Activated naive CD4-positive, alpha-beta T cell (primary cell): ENCODE measurements around the gene HSP90AB1.

Experiments
- DNase-seq, 4 experiments: peaks; one replicate each; lab custom pipeline; 2025; lab: John Stamatoyannopoulos, UW

The HSP90AB1 gene

DNA sequence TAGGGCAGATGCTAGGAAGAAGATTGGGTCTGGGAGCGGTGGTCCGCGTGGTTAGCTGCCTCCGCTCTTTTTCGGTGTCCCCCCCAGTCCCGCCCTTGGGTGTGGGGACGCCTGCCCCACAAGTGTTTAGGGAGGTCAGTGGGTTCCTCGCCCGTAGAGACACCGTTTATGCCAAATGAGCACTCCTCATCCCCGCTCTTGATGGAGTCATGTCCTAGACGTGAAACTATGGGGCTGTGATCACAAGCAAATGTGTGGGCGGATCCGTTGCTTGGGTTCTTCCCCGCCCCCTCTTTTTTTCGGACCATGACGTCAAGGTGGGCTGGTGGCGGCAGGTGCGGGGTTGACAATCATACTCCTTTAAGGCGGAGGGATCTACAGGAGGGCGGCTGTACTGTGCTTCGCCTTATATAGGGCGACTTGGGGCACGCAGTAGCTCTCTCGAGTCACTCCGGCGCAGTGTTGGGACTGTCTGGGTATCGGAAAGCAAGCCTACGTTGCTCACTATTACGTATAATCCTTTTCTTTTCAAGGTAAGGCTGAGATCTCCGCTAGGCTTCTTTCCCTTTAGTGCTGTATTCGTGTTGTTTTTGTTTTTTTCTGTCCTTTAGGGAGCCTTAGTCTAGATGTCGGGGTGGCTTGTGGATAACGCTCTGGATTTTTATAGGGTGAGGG, at the start of gene HSP90AB1:
TSS of gene HSP90AB1 (plus strand) at position 439 of the 675 bp plus-strand sequence. CDS start 1,529 bp downstream, outside the sequence.
- DNase-seq = peak; percentile 87 to 91 (median 89)

DNA sequence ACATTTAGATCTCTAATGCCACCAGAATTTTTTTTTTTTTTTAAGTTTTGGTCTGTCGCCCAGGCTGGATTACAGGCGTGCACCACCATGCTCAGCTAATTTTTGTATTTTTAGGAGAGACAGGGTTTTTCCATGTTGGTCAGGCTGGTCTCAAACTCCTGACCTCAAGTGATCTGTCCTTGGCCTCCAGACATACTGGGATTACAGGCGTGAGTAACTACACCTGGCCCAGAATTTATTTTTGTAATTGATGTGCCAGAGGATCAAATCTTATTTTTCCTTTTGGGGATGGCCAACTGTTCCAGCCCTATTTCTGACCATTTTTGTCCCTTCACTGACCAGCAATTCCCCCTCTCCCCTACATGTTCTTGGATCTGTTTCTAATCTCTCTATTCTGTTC, 48.2 kb upstream of the HSP90AB1 start:
- DNase-seq = no peak

DNA sequence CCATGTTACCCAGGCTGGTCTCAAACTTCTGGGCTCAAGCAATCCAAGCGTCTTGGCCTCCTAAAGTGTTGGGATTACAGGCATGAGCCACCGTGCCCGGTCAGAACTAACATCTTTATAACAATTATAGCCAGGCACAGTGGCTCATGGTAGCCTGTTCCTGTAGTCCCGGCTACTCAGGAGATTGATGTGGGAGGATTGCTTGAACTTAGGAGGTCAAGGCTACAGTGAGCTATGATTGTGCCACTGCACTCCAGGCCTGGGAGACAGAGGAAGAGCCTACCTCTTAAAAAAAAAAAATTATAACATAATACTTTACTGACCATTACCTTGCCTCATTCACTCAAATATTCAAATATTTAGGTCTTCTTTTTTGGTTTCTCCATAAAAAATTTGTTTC, 47.0 kb upstream of the HSP90AB1 start:
- no peak for DNase-seq

DNA sequence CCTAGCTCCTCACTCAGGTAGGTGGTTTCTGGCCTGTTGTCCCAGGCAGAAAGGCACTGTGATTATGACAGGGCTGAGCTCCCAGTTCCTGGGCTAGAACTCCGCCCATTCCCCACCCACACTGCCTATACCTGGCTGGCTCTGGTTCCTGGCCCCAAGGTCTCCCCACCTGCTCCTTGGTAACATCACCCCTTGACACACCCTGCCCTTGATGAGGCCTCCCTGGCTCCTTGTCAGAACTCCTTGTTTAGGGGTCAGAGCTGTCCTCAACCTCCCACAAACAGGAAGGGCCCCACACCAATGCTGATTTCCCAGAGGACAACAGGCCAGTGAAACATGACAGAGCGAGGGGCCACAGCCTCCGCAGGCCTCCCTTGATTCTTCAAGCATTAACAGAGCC, 45.7 kb upstream of the HSP90AB1 start:
- no peak for DNase-seq

DNA sequence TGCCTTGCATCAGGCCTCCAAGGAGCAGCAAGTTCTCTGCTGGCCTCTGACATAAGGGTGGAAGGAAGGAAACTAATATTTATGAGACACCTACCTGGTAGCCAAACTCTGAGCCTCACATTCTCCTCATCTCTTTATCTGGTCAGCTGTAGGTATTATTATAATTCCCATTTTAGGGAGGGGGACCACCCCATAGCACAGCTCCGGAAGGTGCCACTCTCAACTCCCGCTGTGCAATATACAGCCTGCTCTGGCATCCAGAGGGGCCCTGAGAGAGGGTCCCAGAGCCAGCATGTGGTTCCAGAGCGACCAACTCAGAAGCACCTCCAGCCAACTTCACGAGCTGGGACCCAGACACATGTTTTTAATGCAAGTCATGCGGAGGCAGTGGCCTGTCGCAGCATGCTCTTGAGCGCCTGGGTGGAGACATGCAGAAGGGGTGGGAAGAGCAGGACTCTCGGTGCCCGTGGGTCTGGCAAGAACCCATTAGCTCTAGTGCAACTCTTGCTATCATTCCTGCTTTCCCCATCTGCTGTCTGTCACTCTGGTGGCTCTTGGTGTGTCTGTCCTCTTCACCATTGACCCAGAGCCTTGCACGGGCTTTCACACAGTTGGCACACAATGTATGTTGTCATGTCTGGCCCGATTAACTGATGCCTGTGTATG, 45.1 kb upstream of the HSP90AB1 start:
- no peak for DNase-seq

DNA sequence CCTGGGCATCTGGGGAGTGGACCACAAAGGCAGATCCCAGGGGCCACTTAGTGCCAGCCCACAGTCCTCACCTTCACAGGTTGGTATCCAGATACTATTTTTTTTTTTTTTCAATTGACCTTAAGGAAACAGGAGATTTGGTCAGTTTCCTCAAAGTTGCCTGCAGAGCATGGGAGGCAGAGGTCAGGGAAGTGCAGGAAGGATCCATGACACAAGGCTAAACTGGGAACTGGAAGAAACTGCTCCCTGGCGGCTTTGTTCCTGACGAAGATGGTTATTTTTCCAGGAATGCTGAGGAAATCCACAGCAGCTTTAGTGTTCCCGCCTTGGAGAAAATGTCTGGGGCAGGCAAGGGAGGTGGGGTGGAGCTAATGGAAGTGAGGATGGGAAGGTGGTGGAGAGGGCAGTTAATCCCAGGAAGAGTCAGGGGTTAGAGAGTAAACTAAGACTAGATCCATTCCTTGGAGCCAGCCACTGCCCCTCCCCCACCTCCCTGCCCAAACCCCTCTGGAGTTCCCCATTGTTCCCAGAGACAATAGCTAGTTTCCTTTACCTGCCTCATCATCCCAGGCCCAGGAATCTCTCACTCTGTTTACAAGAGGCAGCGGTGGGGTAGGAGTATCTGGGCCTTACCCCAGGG, 44.4 kb upstream of the HSP90AB1 start:
- DNase-seq = no peak

DNA sequence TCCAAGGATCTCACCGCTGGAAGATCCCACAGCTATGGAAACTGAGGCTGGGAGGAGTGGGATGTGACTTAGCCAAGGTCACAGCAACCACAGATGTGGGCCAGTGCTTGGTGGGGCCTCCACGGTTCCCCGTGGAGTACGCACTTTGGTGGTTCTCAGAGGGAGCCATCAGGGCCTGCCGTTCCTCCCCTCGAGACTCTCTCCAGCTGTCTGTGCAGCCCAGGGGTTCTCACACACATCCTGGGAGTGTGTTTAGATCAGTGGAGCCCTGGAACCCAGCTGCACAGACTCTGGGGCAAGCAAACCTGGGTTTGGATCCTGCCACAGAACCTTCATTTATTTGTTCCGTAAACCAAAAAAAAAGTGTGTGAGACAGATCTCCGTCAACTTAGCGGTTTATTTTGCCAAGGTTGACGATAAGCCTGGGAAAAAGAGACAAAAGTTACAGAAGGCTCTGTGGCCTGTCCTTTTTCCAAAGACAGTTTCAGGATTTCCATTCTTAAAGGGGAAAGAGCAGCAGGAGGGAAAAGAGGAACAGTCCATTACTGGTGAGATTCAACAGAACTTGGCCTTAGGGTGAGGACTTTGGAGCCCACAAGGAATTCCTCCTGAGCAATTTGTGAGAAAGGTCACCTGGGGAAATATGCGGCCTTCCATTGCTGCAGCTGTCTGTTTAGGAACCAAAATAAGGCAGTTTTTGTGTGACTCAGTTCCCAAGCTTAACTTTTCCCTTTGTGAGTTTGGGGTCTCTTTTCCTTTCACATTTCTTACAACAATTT, 43.7 kb upstream of the HSP90AB1 start:
- no peak for DNase-seq

DNA sequence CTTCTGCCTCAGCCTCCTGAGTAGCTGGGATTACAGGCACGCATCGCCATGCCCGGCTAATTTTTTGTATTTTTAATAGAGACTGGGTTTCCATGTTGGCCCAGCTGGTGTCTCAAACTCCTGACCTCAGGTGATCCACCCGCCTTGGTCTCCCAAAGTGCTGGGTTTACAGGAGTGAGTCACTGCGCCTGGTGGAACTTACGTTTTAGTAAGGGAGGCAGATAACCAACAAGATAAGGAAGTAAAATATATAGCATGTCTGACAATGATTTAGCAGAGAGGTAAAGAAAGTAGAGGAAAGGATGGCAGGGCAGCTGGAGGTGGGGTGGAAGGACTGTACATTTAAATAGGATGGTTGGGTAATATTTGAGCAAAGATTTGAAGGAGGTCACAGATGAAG, 42.9 kb upstream of the HSP90AB1 start:
- no peak for DNase-seq

DNA sequence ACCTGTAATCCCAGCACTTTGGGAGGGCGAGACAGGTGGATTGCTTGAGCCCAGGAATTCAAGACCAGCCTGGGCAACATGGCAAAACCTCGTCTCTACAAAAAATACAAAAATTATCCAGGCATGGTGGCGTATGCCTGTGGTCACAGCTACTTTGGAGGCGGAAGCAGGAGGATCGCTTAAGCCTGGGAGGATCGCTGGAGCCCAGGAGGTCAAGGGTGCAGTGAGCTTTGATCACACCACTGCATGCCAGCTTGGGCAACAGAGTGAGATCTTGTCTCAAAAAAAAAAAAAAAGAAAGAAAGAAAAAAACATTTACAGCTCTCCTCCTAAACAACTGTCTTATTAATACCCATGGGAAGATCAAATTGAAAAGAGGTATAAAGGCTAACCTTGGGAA, 38.9 kb upstream of the HSP90AB1 start:
- no peak for DNase-seq

DNA sequence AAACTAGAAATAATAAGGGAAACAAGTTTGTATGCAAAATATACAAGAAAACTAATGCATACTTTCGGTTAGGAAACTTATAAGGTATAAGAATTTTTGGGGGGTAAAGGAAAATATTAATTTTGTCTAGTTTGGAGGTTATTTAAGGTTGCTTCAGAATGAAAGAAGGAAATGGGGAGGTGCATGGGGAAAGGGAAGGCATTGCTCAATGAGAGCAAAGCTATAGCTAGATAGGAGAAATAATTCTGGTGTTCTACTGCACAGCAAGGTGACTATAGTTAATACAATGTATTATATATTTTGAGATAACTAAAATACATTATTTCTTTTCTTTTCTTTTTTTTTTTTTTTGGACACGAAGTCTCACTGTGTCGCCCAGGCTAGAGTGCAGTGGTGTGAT, 35.6 kb upstream of the HSP90AB1 start:
- no peak for DNase-seq

DNA sequence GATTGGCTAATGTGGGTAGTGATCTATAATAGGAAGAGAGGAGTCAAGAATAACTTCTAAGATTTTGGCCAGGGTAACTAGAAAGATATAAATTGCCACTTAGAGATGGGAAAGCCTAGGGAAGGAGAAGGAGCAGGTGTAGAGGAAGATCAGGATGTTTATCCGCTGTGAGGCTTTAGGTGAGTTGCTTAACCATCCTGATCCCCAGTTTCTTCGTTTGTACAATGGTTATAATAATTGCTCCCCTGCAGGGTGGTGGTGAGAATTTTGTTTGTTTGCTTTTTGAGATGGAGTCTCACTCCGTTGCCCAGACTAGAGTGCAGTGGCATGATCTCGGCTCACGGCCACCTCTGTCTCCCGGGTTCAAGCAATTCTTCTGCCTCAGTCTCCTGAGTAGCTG, 32.6 kb upstream of the HSP90AB1 start:
- no peak for DNase-seq

DNA sequence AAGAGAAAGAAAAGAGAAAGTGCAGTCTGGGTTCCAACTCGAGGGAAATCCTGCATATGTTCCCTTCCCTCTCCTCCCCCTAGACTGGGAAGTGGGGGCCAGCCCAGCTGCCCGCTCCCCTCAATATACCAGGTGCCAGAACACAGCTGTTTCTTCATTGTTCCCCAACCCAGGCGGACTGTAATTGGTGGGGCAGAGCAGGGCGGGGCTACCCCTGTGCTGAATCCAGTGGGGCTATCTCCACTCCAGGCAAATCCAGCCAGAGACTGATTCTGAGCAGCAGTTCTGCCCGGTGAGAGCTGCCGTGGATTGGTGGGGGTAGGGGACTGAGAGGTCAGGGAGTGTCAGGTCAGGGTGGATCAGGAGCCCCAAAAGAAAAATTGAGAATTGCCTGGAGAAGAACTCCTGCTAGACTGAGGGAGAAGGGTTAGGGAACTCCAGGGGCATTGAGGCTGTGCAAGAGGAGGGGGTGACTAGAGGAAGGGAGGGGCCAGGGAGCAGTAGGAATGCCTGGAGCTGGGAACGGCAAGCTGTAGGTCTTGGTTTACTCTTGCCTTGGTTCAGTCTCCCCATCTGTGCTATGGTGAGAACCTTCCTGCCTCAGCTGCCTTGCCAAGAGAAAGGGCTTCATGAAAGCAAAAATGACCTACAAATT, 30.1 kb upstream of the HSP90AB1 start, which contains the start of gene MYMX:
TSS of gene MYMX (plus strand) at position 250 of the 655 bp plus-strand sequence. CDS start 546 bp downstream, outside the sequence.
- DNase-seq = no peak

DNA sequence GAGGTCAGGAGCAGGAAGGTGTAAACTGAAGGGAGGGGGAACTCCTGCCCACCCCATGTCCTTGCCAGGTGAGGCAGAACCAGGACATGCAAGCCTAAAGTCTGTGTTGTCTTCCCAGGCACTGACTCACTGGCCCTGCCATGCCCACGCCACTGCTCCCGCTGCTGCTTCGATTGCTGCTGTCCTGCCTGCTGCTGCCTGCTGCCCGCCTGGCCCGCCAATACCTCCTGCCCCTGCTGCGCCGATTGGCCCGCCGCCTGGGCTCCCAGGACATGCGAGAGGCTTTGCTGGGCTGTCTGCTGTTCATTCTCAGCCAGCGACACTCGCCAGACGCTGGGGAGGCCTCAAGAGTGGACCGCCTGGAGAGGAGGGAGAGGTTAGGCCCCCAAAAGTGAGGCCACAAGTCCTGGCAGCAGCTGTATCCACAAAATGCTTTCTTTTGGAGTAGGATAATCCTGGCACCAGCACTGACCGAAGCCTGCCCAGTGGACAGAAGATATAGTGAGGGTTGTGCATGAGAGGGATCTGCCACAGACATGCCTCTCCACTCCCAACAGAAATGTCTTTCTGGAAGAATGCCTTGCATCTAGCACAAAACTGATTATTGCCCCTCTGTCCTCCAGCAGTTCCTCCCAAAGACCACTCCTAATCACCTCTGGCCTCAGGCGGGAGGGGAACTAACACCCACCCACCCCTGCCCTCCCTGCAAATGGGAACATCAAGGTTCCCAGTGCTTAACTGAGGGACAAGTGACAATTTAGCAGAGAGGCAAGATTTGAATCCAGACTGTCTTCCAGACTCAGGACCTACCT, 29.4 kb upstream of the HSP90AB1 start:
- DNase-seq = no peak

DNA sequence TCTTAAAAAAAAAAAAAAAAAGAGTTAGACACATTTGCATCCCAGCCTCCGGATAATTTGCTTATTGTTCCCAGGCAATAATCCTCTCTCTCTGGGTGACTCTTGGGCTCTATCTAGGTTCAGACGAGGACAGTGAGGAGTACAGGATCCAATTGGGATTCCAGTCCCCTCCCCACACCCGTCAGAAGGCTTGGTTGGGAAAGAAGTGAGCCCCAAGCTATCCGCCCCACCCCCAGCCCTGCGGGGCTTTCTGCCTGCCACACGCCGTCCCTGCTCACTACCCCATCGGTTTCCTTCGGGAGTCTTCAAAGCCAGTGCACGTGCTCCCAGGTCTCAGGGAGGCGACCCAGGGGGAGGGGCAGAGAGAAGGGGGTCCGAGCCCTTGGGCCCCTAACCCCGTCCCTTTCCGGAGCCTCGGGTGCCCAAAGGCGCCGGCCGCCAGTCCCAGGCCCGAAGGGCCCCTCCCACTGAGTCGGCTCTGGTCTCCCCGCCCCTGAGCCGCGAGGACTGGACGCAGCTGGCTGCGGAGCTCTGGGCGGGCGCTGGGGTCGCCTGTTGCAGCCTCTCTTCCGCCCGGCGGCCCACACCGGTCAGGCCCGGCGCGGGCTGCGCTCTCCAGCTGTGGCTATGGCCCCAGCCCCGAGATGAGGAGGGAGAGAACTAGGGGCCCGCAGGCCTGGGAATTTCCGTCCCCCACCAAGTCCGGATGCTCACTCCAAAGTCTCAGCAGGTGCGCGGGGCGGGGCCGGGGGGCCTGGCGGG, 27.7 kb upstream of the HSP90AB1 start:
- DNase-seq = peak in 1 of 4 experiments; percentile 5

DNA sequence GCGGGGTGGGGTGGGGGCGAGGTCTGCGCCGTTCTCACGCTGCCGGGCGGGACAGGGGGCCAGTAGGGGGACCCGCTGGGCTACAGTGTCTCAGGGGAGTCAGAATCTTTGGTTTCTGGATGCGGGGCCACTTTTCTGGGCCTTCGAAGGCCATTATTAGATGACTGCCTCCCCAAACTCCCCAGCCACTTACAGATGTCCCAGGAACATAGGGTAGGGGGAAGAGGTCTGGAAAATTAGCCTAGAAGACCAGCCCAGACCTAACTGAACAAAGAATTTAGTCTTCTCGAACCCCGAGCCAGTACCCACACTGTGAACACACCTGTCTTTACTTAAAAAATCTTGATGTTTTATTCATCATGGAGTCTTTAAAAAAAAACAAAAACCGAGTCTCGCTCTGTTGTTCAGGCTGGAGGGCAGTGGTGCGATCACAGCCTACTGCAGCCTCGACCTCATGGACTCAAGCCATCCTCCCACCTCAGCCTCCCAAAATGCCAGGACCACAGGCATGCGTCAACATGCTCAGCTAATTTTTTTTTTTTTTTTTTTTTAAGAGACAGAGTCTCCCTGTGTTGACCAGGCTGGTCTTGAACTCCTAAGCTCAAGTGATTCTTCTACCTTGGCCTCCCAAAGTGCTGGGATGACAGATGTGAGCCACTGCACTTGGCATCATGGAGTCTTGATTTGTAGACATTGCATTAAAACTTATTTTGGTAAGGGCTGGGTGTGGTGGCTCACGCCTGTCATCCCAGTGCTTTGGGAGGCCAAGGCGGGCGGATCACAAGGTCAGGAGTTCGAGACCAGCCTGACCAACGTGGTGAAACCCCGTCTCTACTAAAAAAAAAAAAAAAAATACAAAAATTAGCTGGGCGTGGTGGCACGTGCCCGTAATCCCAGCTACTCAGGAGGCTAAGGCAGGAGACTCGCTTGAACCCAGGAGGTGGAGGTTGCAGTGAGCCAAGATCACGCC, 26.8 kb upstream of the HSP90AB1 start:
- DNase-seq = no peak

DNA sequence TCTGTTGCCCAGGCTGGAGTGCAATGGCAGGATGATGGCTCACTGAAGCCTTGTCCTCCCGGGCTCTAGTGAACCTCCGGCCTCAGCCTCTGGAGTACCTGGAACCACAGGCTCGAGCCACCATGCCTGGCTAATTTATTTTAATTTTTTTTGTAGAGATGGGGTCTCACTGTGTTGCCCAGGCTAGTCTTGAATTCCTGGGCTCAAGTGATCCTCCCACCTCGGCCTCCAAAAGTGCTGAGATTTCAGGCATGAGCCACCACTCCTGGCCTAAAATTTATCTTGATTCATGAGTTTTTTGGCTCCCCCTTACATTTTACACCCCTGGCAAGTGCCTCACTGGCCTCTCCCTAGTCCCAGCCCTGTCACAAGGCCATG, 26.0 kb upstream of the HSP90AB1 start:
- no peak for DNase-seq

DNA sequence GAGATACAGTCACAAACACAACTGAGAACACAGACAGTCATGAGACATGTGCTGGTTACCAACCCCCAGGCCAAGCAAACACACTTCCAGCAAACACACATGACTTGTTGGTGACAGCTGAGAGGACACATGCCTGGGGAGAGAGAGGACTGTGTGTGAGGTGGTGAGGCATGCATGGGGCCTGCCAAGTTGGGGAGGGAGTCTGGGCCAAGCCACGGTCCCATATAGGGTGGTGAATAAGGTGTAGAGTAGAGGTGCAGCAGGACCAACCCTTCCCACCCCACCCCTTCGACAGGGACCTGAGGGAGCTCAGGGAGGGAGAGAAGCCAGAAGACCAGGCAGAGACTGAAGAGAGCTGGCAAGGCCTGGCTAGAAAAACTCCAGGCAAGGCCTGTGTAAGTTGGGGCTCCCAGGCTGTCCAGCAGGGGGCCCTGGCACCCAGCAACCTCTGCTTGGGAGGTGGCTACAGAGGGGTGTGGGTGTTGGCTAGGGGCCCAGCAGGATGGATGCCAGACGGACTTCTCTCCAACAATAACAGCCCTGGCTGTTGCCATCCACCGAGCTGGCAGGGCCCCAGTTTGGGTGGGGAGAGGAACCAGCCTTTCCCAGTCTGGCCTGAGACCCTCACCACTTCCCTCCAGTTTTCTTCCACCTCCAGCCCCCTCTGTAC, 25.5 kb upstream of the HSP90AB1 start:
- DNase-seq = peak in 3 of 4 experiments; percentile 37 to 64 (median 64)

DNA sequence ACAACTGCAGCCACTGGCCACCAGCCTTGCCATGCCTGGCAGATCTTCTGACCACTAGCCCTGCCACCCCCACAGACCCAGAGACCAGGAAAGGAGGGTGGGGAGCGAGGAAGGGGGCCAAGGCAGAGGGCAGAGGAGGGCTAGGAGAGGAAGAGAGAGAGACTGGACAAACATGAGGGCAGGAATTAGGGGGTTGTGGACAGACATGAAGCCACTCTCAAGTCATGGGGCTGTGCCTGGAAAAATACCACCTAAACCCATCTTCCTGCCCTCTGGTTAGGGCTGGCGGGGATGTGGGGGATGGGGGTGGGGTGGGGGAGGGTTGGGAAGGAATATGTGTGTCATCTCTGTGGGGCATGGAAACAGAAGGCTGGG, 25.0 kb upstream of the HSP90AB1 start:
- no peak for DNase-seq
